Measurements from ENCODE around the gene DNMT3A.

The DNMT3A gene

DNA sequence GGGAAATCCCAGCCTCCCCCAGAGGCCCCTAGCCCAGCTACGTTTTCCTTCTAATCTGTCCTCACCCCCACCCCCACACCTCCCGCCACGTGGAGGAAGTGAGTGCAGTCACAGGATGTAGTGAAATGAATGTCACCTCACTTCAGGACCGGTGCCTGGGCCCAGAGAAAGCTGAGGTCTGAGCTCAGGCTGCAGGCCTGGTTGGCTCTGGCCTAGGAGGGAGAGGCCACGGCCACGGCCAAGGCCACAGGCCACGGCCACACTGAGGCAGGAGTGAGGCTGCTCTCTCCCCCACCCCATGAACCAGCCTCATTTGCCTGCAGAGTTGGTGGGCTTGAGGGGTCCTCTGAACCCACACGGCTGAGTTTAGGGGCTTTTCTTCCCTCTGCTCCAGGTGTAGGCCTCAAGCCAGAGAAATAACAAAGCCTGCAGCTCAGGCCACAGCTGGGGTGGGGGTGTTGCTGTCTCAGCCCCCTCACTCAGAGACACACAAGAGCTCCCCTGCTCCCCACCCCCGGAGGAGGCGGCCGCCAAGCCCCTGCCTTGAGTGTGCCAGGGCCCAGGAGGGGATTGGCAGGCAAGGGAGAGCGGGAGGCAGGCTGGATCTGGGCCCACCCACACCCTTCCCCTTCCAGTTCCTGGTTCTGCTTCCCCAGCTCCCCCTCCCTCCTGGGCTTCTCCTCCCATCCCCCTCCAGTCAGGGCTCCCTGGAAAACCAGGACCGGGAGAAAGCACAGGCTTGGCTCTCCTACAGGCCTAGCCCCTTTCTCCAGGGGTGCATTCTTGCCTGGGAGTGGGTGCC, 27.0 kb downstream of the DNMT3A start:
- no CpG with 5 or more reads among the region's 13 CpGs for WGBS (ENCODE audit: insufficient coverage, insufficient read length)
- peaks cover 30% of the 10 kb centered on the region for H3K4me1 ChIP-seq (ENCODE audit: control insufficient read depth, insufficient read depth, low read length)
- H3K27ac ChIP-seq (ENCODE audit: low read length): no peak overlapping the region
- no peaks in the 10 kb centered on the region for H3K27me3 ChIP-seq (ENCODE audit: control insufficient read depth, insufficient read depth, low read length)
- no peaks in the 10 kb centered on the region for H3K36me3 ChIP-seq (ENCODE audit: control insufficient read depth, insufficient read depth, low read length)
- DNase-seq (ENCODE audit: low read depth, low spot score): no peak
- no peak overlapping the region for H3K4me3 ChIP-seq (ENCODE audit: low read length)
- no peaks in the 10 kb centered on the region for H3K9me3 ChIP-seq (ENCODE audit: control insufficient read depth, insufficient read depth, low read length)

GRCh38 chr2:25313711-25314513, 27.8 kb downstream of the DNMT3A start:
- Histone ChIP-seq H3K27ac (ENCODE audit: low read length) (no peak overlapping the region), H3K4me3 (ENCODE audit: low read length) (no peak overlapping the region), H3K4me1 (ENCODE audit: control insufficient read depth, insufficient read depth, low read length) (peaks cover 30% of the 10 kb centered on the region), H3K27me3 (ENCODE audit: control insufficient read depth, insufficient read depth, low read length) (no peaks in the 10 kb centered on the region), H3K36me3 (ENCODE audit: control insufficient read depth, insufficient read depth, low read length) (no peaks in the 10 kb centered on the region), H3K9me3 (ENCODE audit: control insufficient read depth, insufficient read depth, low read length) (no peaks in the 10 kb centered on the region)
- no CpG with 5 or more reads among the region's 27 CpGs for WGBS (ENCODE audit: insufficient coverage, insufficient read length)
- DNase-seq (ENCODE audit: low read depth, low spot score): no peak

DNA sequence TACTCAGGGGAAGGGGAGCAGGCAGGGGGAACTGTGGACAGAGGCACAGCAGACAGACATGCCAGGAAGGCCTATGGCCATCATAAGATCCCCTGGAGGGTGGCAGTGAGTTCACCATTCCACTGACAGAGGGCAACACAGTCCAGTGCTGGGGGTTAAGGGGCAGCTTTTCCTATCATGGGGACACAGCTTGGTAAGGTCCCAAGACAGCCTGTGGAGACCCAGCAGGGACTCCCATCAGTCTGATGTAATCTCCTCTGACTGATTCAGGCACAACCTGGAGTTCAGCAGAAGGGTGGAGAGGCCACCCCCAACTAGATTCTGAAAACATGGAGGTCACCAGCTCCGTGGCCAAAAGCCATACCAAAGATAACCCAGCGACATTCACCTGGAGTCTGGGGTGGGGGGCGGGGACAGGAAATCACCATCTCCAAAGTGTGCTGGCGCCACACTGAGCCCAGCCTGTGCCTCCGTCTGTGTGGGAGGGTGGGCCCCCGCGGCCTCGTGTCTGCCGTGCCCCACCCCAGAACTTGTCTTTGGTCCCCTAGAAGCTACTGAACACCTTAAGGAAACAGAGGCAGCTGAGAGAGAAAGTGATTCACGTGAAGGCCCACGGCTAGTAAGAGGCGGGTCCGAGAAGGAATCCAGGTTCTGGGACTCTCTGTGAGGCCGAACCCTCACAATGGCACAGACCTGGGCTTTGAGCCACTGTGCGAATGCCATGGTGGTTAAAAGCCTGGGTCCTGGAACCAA, 28.6 kb downstream of the DNMT3A start:
- peaks cover 30% of the 10 kb centered on the region for H3K4me1 ChIP-seq (ENCODE audit: control insufficient read depth, insufficient read depth, low read length)
- no peaks in the 10 kb centered on the region for H3K36me3 ChIP-seq (ENCODE audit: control insufficient read depth, insufficient read depth, low read length)
- no peaks in the 10 kb centered on the region for H3K9me3 ChIP-seq (ENCODE audit: control insufficient read depth, insufficient read depth, low read length)
- DNase-seq (ENCODE audit: low read depth, low spot score): no peak
- H3K27ac ChIP-seq (ENCODE audit: low read length): no peak overlapping the region
- no CpG with 5 or more reads among the region's 15 CpGs for WGBS (ENCODE audit: insufficient coverage, insufficient read length)
- no peaks in the 10 kb centered on the region for H3K27me3 ChIP-seq (ENCODE audit: control insufficient read depth, insufficient read depth, low read length)
- H3K4me3 ChIP-seq (ENCODE audit: low read length): no peak overlapping the region

DNA sequence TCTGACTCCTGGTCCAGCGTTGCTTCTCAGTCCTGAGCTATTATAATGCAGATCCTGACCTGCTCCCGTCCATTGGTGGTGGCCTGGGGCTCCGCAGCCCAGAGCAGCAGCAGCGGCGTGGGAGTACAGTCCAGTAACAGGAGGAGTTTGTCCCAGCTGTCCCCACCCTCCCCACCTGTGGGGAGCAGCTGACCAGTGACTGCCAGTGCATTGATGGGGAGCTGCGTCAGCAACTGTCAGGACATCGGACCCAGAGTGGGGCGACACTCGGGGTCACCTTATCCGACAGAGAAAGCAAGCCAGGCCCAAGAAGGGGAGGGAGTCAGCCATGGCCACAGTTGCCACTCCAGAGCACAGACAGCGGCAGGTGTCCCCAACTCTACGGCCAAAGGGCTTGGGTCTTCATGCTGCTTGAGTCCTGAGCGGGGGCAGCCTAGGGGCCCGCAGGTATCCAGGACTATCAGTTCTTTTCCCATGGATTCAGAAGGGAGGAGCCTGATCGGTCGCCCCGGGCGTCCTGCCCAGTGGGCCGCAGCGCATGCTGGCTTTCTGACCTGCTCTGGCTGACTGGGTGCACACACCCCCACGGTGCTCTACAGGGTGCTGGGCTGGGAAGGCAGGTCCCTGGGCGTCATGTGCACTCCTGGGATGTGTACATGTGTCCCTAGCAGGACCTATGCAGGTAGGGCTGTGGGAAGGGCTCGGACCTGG, 29.7 kb downstream of the DNMT3A start:
- H3K27me3 ChIP-seq (ENCODE audit: control insufficient read depth, insufficient read depth, low read length): no peaks in the 10 kb centered on the region
- H3K36me3 ChIP-seq (ENCODE audit: control insufficient read depth, insufficient read depth, low read length): no peaks in the 10 kb centered on the region
- no peak overlapping the region for H3K27ac ChIP-seq (ENCODE audit: low read length)
- no peak for DNase-seq (ENCODE audit: low read depth, low spot score)
- peaks cover 30% of the 10 kb centered on the region for H3K4me1 ChIP-seq (ENCODE audit: control insufficient read depth, insufficient read depth, low read length)
- H3K4me3 ChIP-seq (ENCODE audit: low read length): no peak overlapping the region
- no CpG with 5 or more reads among the region's 23 CpGs for WGBS (ENCODE audit: insufficient coverage, insufficient read length)
- no peaks in the 10 kb centered on the region for H3K9me3 ChIP-seq (ENCODE audit: control insufficient read depth, insufficient read depth, low read length)

GRCh38 chr2:25310965-25311864, 30.5 kb downstream of the DNMT3A start:
- H3K4me3 ChIP-seq (ENCODE audit: low read length): no peak overlapping the region
- no peak for DNase-seq (ENCODE audit: low read depth, low spot score)
- no peak overlapping the region for H3K27ac ChIP-seq (ENCODE audit: low read length)
- H3K36me3 ChIP-seq (ENCODE audit: control insufficient read depth, insufficient read depth, low read length): no peaks in the 10 kb centered on the region
- H3K4me1 ChIP-seq (ENCODE audit: control insufficient read depth, insufficient read depth, low read length): peaks cover 30% of the 10 kb centered on the region
- whole genome bisulfite sequencing (ENCODE audit: insufficient coverage, insufficient read length): no CpG with 5 or more reads among the region's 14 CpGs
- H3K9me3 ChIP-seq (ENCODE audit: control insufficient read depth, insufficient read depth, low read length): no peaks in the 10 kb centered on the region
- H3K27me3 ChIP-seq (ENCODE audit: control insufficient read depth, insufficient read depth, low read length): no peaks in the 10 kb centered on the region

- Histone ChIP-seq H3K27me3 (ENCODE audit: control insufficient read depth, insufficient read depth, low read length) (no peaks in the 10 kb centered on the region), H3K4me1 (ENCODE audit: control insufficient read depth, insufficient read depth, low read length) (peaks cover 30% of the 10 kb centered on the region), H3K36me3 (ENCODE audit: control insufficient read depth, insufficient read depth, low read length) (no peaks in the 10 kb centered on the region), H3K27ac (ENCODE audit: low read length) (no peak overlapping the region), H3K4me3 (ENCODE audit: low read length) (no peak overlapping the region), H3K9me3 (ENCODE audit: control insufficient read depth, insufficient read depth, low read length) (no peaks in the 10 kb centered on the region)
- no peak for DNase-seq (ENCODE audit: low read depth, low spot score)
- no CpG with 5 or more reads among the region's 5 CpGs for WGBS (ENCODE audit: insufficient coverage, insufficient read length)
Measured at GRCh38 chr2:25310709-25310964, 31.1 kb downstream of the DNMT3A start.

GRCh38 chr2:25309402-25309801, 32.3 kb downstream of the DNMT3A start:
- DNase-seq (ENCODE audit: low read depth, low spot score): no peak
- Histone ChIP-seq H3K9me3 (ENCODE audit: control insufficient read depth, insufficient read depth, low read length) (no peaks in the 10 kb centered on the region), H3K4me1 (ENCODE audit: control insufficient read depth, insufficient read depth, low read length) (peaks cover 23% of the 10 kb centered on the region), H3K27ac (ENCODE audit: low read length) (no peak overlapping the region), H3K27me3 (ENCODE audit: control insufficient read depth, insufficient read depth, low read length) (no peaks in the 10 kb centered on the region), H3K4me3 (ENCODE audit: low read length) (no peak overlapping the region), H3K36me3 (ENCODE audit: control insufficient read depth, insufficient read depth, low read length) (no peaks in the 10 kb centered on the region)
- WGBS (ENCODE audit: insufficient coverage, insufficient read length): no CpG with 5 or more reads among the region's 10 CpGs

DNA sequence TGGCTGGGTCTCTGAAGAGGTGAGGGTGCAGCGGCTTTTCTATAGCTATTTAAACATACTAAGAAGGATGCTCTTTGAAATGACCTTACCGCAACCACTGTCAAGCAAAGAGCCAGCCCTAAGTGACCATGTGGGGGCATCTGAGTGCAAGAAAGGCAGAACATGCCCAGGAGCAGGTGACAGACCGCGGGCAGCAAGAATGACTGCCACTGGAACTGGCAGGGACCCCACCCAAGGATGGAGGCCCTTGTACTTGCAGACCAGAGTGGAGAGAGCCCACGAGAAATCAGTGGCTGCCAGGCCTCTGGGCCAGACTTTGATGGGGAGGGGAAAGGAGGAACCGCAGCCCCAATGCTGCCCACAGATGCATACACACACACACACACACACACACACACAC, 33.1 kb downstream of the DNMT3A start:
- Histone ChIP-seq H3K4me1 (ENCODE audit: control insufficient read depth, insufficient read depth, low read length) (peaks cover 18% of the 10 kb centered on the region), H3K27ac (ENCODE audit: low read length) (no peak overlapping the region), H3K9me3 (ENCODE audit: control insufficient read depth, insufficient read depth, low read length) (no peaks in the 10 kb centered on the region), H3K27me3 (ENCODE audit: control insufficient read depth, insufficient read depth, low read length) (no peaks in the 10 kb centered on the region), H3K4me3 (ENCODE audit: low read length) (no peak overlapping the region), H3K36me3 (ENCODE audit: control insufficient read depth, insufficient read depth, low read length) (no peaks in the 10 kb centered on the region)
- WGBS (ENCODE audit: insufficient coverage, insufficient read length): no CpG with 5 or more reads among the region's 6 CpGs
- DNase-seq (ENCODE audit: low read depth, low spot score): no peak

DNA sequence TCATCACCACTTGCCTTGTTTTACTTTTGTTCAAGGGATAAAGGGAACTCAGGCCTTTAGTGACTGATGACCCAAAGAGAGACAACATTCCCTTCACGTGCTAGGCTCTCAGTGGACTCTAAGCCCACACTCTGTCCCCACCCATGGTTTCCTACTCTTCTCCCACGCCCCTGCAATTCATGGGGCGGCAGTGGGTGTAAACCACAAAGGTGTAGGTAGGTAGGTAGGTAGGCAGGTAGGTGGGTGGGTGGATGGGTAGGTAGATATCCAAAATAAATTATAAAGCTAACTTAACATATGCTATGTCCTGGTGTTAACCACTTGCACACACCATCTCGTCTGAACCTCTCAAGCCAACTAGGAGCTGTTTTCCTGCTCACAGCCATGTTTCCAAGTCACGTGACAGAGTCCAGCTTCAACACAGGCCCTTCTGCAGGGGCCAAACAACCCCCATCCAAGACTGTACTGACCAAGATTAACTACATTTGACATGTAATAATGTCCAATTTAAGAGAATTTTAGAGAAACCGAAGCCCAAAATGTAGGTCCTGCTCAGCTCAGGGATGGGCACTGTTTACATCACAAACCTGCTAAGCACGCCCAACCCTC, 33.7 kb downstream of the DNMT3A start:
- no peaks in the 10 kb centered on the region for H3K9me3 ChIP-seq (ENCODE audit: control insufficient read depth, insufficient read depth, low read length)
- no peaks in the 10 kb centered on the region for H3K27me3 ChIP-seq (ENCODE audit: control insufficient read depth, insufficient read depth, low read length)
- DNase-seq (ENCODE audit: low read depth, low spot score): no peak
- H3K4me3 ChIP-seq (ENCODE audit: low read length): no peak overlapping the region
- peaks cover 18% of the 10 kb centered on the region for H3K4me1 ChIP-seq (ENCODE audit: control insufficient read depth, insufficient read depth, low read length)
- no peak overlapping the region for H3K27ac ChIP-seq (ENCODE audit: low read length)
- no CpG with 5 or more reads among the region's 7 CpGs for WGBS (ENCODE audit: insufficient coverage, insufficient read length)
- H3K36me3 ChIP-seq (ENCODE audit: control insufficient read depth, insufficient read depth, low read length): no peaks in the 10 kb centered on the region
